Measurements from ENCODE around the gene BACE2.

- TF ChIP-seq EZH2 (IDR thresholded peaks at IDR 0.05; ENCODE audit: borderline replicate concordance, insufficient read depth, low read length, poor library complexity, severe bottlenecking), result no peak
- TF ChIP-seq POLR2AphosphoS5 (IDR thresholded peaks at IDR 0.05), result no peak
- no peak for TF ChIP-seq CTCF (IDR thresholded peaks at IDR 0.05; ENCODE audit: poor library complexity, severe bottlenecking)
Measured at GRCh38 chr21:41215856-41216408, 48.0 kb downstream of the BACE2 start.
